ENCODE measurements around the gene MAPKAPK3. TPM values are rescaled to one million over a fixed set of nuclear protein-coding genes. Genes with fewer than 3 reads are reported as not detected.
A peak's percentile ranks its signal among the peaks of the same experiment; 100 is the strongest.

MAPKAPK3 gene
- total RNA-seq = 266 TPM
- long read RNA-seq, transcript MAPKAPK3-201 (11 exons, 2,500 nt) = major isoform, 225 of 585 reads
- long read RNA-seq, transcript MAPKAPK3-208 (11 exons, 2,563 nt) = minor isoform, 145 of 585 reads
- long read RNA-seq, partial matches to known transcripts = 184 of 585 reads
- long read RNA-seq, other reads (novel, unspliced or antisense) = 31 of 585 reads

GRCh38 chr3:50617096-50617791 is at the start of gene MAPKAPK3:
Gene MAPKAPK3, plus strand, starts transcription at chr3:50617151. Its CDS starts 415 bp downstream, at chr3:50617566.
- no peak for DNase-seq (ENCODE audit: low spot score)
- intact Hi-C loops (cut with DNase I) = loop anchor here (5.0 kb wide), 1 partner anchor 770 kb away; the partner anchor contains the start of gene MANF

GRCh38 chr3:50567386-50568167 is 49.4 kb upstream of the MAPKAPK3 start, which contains the start of gene C3orf18:
Gene C3orf18, minus strand, starts transcription at chr3:50567747. Its CDS starts 2,048 bp downstream, at chr3:50565699.
- intact Hi-C loops (cut with DNase I) = loop anchor here (5.0 kb wide), 1 partner anchor 825 kb away; the partner anchor contains the start of gene RBM15B
- DNase-seq (ENCODE audit: low spot score) = peak; percentile 97

- intact Hi-C loops (cut with DNase I) = loop anchor here (5.0 kb wide), 1 partner anchor 823 kb away; the partner anchor contains the start of gene RBM15B
Measured at GRCh38 chr3:50568947-50569749, 47.8 kb upstream of the MAPKAPK3 start, which contains the start of gene HEMK1. Gene HEMK1, plus strand, starts transcription at chr3:50569522. Its CDS starts 1,583 bp downstream, at chr3:50571105.

GRCh38 chr3:50570508-50571279 is 46.3 kb upstream of the MAPKAPK3 start:
- intact Hi-C loops (cut with DNase I) = loop anchor here (5.0 kb wide), 2 partner anchors 82 to 802 kb away; no protein-coding TSS in a partner anchor
- DNase-seq (ENCODE audit: low spot score) = no peak

More at GRCh38 chr3:50568947-50569749, 47.8 kb upstream of the MAPKAPK3 start, which contains the start of gene HEMK1:
- DNase-seq (ENCODE audit: low spot score) = peak; percentile 98

GRCh38 chr3:50571486-50571885 is 45.5 kb upstream of the MAPKAPK3 start:
- no peak for DNase-seq (ENCODE audit: low spot score)
- intact Hi-C loops (cut with DNase I) = loop anchor here (5.0 kb wide), 2 partner anchors 81 to 801 kb away; no protein-coding TSS in a partner anchor

- peak; percentile 91 for DNase-seq (ENCODE audit: low spot score)
- intact Hi-C loops (cut with DNase I) = loop anchor here (1.0 to 5.0 kb wide), 3 partner anchors 42 to 800 kb away; no protein-coding TSS in a partner anchor
Measured at GRCh38 chr3:50572158-50572557, 44.8 kb upstream of the MAPKAPK3 start.

- intact Hi-C loops (cut with DNase I) = loop anchor here (1.0 to 5.0 kb wide), 3 partner anchors 41 to 799 kb away; no protein-coding TSS in a partner anchor
- no peak for DNase-seq (ENCODE audit: low spot score)
Measured at GRCh38 chr3:50572801-50573371, 44.1 kb upstream of the MAPKAPK3 start.

GRCh38 chr3:50573566-50574443 is 43.1 kb upstream of the MAPKAPK3 start:
- DNase-seq (ENCODE audit: low spot score) = no peak
- intact Hi-C loops (cut with DNase I) = loop anchor here (5.0 kb wide), 2 partner anchors 78 to 798 kb away; no protein-coding TSS in a partner anchor

GRCh38 chr3:50574444-50574831 is 42.5 kb upstream of the MAPKAPK3 start:
- intact Hi-C loops (cut with DNase I) = loop anchor here (5.0 kb wide), 2 partner anchors 78 to 798 kb away; no protein-coding TSS in a partner anchor

GRCh38 chr3:50575372-50575771 is 41.6 kb upstream of the MAPKAPK3 start:
- intact Hi-C loops (cut with DNase I) = no loop called here
- DNase-seq (ENCODE audit: low spot score) = no peak

More at GRCh38 chr3:50574444-50574831, 42.5 kb upstream of the MAPKAPK3 start:
- DNase-seq (ENCODE audit: low spot score) = no peak

- intact Hi-C loops (cut with DNase I) = no loop called here
Measured at GRCh38 chr3:50577348-50577747, 39.6 kb upstream of the MAPKAPK3 start.

GRCh38 chr3:50580683-50581458 is 36.1 kb upstream of the MAPKAPK3 start:
- DNase-seq (ENCODE audit: low spot score) = no peak
- intact Hi-C loops (cut with DNase I) = no loop called here

More at GRCh38 chr3:50577348-50577747, 39.6 kb upstream of the MAPKAPK3 start:
- DNase-seq (ENCODE audit: low spot score) = no peak

- DNase-seq (ENCODE audit: low spot score) = no peak
- intact Hi-C loops (cut with DNase I) = no loop called here
Measured at GRCh38 chr3:50581459-50581842, 35.5 kb upstream of the MAPKAPK3 start.

GRCh38 chr3:50582083-50582482 is 34.9 kb upstream of the MAPKAPK3 start:
- intact Hi-C loops (cut with DNase I) = no loop called here
- DNase-seq (ENCODE audit: low spot score) = no peak

- intact Hi-C loops (cut with DNase I) = loop anchor here (2.0 kb wide), 1 partner anchor 17 kb away; no protein-coding TSS in a partner anchor
Measured at GRCh38 chr3:50583897-50584296, 33.1 kb upstream of the MAPKAPK3 start.

GRCh38 chr3:50584391-50584790 is 32.6 kb upstream of the MAPKAPK3 start:
- intact Hi-C loops (cut with DNase I) = loop anchor here (2.0 kb wide), 1 partner anchor 16 kb away; no protein-coding TSS in a partner anchor
- DNase-seq (ENCODE audit: low spot score) = no peak

More at GRCh38 chr3:50583897-50584296, 33.1 kb upstream of the MAPKAPK3 start:
- peak; percentile 84 for DNase-seq (ENCODE audit: low spot score)
